ENCODE data around the gene CFAP92. TPM values are rescaled to one million over a fixed set of nuclear protein-coding genes. Genes with fewer than 3 reads are reported as not detected.
A peak's percentile ranks its signal among the peaks of the same experiment; 100 is the strongest.

CFAP92 gene
- total and polyA plus RNA-seq, 4 donors = 1.2 to 4.9 (median 2.7) TPM

GRCh38 chr3:129033633-129034321 is 39.9 kb upstream of the CFAP92 start:
- Histone ChIP-seq H3K4me3 (no peak overlapping the region), H3K4me1 (ENCODE audit: control insufficient read depth in 5 of 5, insufficient read depth in 5 of 5, low read length in 5 of 5) (peaks cover 0 to 6% (median 0%) of the 10 kb centered on the region in 5 donors), H3K9me3 (ENCODE audit: control insufficient read depth in 4 of 4, insufficient read depth in 3 of 4, low read length in 3 of 4) (no peaks in the 10 kb centered on the region), H3K9ac (ENCODE audit: insufficient read depth in 1 of 2, low read length in 2 of 2) (no peak overlapping the region), H3K27me3 (ENCODE audit: control insufficient read depth in 3 of 3, insufficient read depth in 3 of 3, low read length in 2 of 3) (no peaks in the 10 kb centered on the region), H3K36me3 (ENCODE audit: control insufficient read depth in 4 of 4, insufficient read depth in 4 of 4, low read length in 4 of 4) (peaks cover 0 to 12% (median 2%) of the 10 kb centered on the region in 4 donors), H3K27ac (ENCODE audit: low read depth in 1 of 2, low read length in 1 of 2) (no peak overlapping the region)
- WGBS, 2 donors = 85 to 91% methylated on average over 12 of the region's 12 CpGs
- DNase-seq = peak in 1 of 3 donors; percentile 4
- ATAC-seq (ENCODE audit: insufficient read depth, low FRiP score) = no peak
- TF ChIP-seq, protein P1, sequence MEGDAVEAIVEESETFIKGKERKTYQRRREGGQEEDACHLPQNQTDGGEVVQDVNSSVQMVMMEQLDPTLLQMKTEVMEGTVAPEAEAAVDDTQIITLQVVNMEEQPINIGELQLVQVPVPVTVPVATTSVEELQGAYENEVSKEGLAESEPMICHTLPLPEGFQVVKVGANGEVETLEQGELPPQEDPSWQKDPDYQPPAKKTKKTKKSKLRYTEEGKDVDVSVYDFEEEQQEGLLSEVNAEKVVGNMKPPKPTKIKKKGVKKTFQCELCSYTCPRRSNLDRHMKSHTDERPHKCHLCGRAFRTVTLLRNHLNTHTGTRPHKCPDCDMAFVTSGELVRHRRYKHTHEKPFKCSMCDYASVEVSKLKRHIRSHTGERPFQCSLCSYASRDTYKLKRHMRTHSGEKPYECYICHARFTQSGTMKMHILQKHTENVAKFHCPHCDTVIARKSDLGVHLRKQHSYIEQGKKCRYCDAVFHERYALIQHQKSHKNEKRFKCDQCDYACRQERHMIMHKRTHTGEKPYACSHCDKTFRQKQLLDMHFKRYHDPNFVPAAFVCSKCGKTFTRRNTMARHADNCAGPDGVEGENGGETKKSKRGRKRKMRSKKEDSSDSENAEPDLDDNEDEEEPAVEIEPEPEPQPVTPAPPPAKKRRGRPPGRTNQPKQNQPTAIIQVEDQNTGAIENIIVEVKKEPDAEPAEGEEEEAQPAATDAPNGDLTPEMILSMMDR (IDR thresholded peaks at IDR 0.05; ENCODE audit: control extremely low read depth, extremely low read depth) = no peak

GRCh38 chr3:129033151-129033550 is 39.3 kb upstream of the CFAP92 start:
- no peak for ATAC-seq (ENCODE audit: insufficient read depth, low FRiP score)
- H3K27ac ChIP-seq (ENCODE audit: low read depth in 1 of 2, low read length in 1 of 2) = no peak overlapping the region
- no peak for DNase-seq
- H3K4me3 ChIP-seq = no peak overlapping the region
- no peak overlapping the region for H3K9ac ChIP-seq (ENCODE audit: insufficient read depth in 1 of 2, low read length in 2 of 2)
- H3K9me3 ChIP-seq (ENCODE audit: control insufficient read depth in 4 of 4, insufficient read depth in 3 of 4, low read length in 3 of 4) = no peaks in the 10 kb centered on the region
- peaks cover 0 to 6% (median 0%) of the 10 kb centered on the region in 5 donors for H3K4me1 ChIP-seq (ENCODE audit: control insufficient read depth in 5 of 5, insufficient read depth in 5 of 5, low read length in 5 of 5)
- TF ChIP-seq, protein P1 (IDR thresholded peaks at IDR 0.05; ENCODE audit: control extremely low read depth, extremely low read depth) = no peak
- H3K27me3 ChIP-seq (ENCODE audit: control insufficient read depth in 3 of 3, insufficient read depth in 3 of 3, low read length in 2 of 3) = no peaks in the 10 kb centered on the region
- 81 to 86% methylated on average over 7 of the region's 7 CpGs for WGBS, 2 donors
- H3K36me3 ChIP-seq (ENCODE audit: control insufficient read depth in 4 of 4, insufficient read depth in 4 of 4, low read length in 4 of 4) = peaks cover 0 to 12% (median 2%) of the 10 kb centered on the region in 4 donors

- H3K9ac ChIP-seq (ENCODE audit: insufficient read depth in 1 of 2, low read length in 2 of 2) = no peak overlapping the region
- TF ChIP-seq, protein P1 (IDR thresholded peaks at IDR 0.05; ENCODE audit: control extremely low read depth, extremely low read depth) = no peak
- no peaks in the 10 kb centered on the region for H3K27me3 ChIP-seq (ENCODE audit: control insufficient read depth in 3 of 3, insufficient read depth in 3 of 3, low read length in 2 of 3)
- peaks cover 0 to 12% (median 2%) of the 10 kb centered on the region in 4 donors for H3K36me3 ChIP-seq (ENCODE audit: control insufficient read depth in 4 of 4, insufficient read depth in 4 of 4, low read length in 4 of 4)
- H3K4me1 ChIP-seq (ENCODE audit: control insufficient read depth in 5 of 5, insufficient read depth in 5 of 5, low read length in 5 of 5) = peaks cover 0 to 6% (median 0%) of the 10 kb centered on the region in 5 donors
- ATAC-seq (ENCODE audit: insufficient read depth, low FRiP score) = no peak
- H3K9me3 ChIP-seq (ENCODE audit: control insufficient read depth in 4 of 4, insufficient read depth in 3 of 4, low read length in 3 of 4) = no peaks in the 10 kb centered on the region
- no peak overlapping the region for H3K4me3 ChIP-seq
- H3K27ac ChIP-seq (ENCODE audit: low read depth in 1 of 2, low read length in 1 of 2) = no peak overlapping the region
- DNase-seq = no peak
- 75 to 92% methylated on average over 14 of the region's 14 CpGs for WGBS, 2 donors
Measured at GRCh38 chr3:129032716-129033115, 38.8 kb upstream of the CFAP92 start.

All from lung (tissue), 12 donors.